RWPE2 (cell line): ENCODE results near the gene GPR183.

Source experiments
- ATAC-seq: fragments of 200-7000 bp; cut with Tn5 transposase; 3 replicates; pipeline ENCODE4 v1.9.1; 2021; ENCODE audit warnings: low read depth
- DNase-seq: peaks from one replicate; pipeline ENCODE4 v3.0.0-alpha.2; 2020; ENCODE audit warnings: low spot score
- H3K27ac ChIP-seq: fragments of 450-650 bp; 2 replicates; pipeline ENCODE4 v1.5.1; 2017; ENCODE audit warnings: mild to moderate bottlenecking; ENCODE audit not compliant: poor library complexity, severe bottlenecking
- H3K27me3 ChIP-seq: fragments of 250-450 bp; sonication (Bioruptor Pico); 2 replicates; pipeline ENCODE4 v1.5.1; 2021; ENCODE audit warnings: mild to moderate bottlenecking, moderate library complexity; ENCODE audit not compliant: insufficient read depth, poor library complexity, severe bottlenecking
- H3K36me3 ChIP-seq: fragments of 250-450 bp; sonication (Bioruptor Pico); 2 replicates; pipeline ENCODE4 v1.5.1; 2020; ENCODE audit warnings: low read depth, mild to moderate bottlenecking, moderate library complexity
- H3K4me1 ChIP-seq: fragments of 250-450 bp; sonication (Bioruptor Pico); 2 replicates; pipeline ENCODE4 v1.5.1; 2021; ENCODE audit warnings: mild to moderate bottlenecking, moderate library complexity; ENCODE audit not compliant: insufficient read depth, poor library complexity, severe bottlenecking
- H3K4me3 ChIP-seq: fragments of 250-450 bp; sonication (Bioruptor Pico); 2 replicates; pipeline ENCODE4 v1.5.1; 2021; ENCODE audit warnings: mild to moderate bottlenecking, moderate library complexity; ENCODE audit not compliant: severe bottlenecking
- H3K9me3 ChIP-seq: fragments of 250-450 bp; sonication (Bioruptor Pico); 2 replicates; pipeline ENCODE4 v1.5.1; 2021; ENCODE audit warnings: mild to moderate bottlenecking, moderate library complexity; ENCODE audit not compliant: severe bottlenecking
- TF ChIP-seq, protein P1 (sequence below): fragments of 450-650 bp; IDR thresholded peaks from one replicate; pipeline ENCODE4 v1.5.1; 2017; ENCODE audit warnings: mild to moderate bottlenecking, moderate library complexity; ENCODE audit not compliant: poor library complexity, severe bottlenecking

The GPR183 gene

DNA sequence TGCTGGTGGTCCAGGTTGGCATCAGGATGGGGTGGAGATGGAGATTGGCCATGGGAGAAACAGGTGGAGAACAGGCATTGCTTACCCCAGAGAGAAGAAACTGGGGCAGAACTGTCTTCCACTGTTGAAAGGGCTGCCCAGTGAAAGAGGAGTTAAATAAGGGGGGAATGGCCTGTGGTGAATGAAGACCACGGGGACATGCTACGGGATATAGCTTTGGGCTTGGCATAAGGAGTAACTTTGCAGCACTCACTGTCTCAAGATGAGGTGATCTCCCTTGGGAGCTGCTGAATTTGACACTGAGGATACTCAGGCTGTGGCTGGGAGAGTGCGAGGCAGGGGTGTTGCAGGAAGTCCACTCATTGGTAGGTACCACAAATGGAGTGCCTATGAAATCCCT lies 38.4 kb downstream of the GPR183 start:
- Histone ChIP-seq H3K27ac (no peak overlapping the region), H3K27me3 (no peaks in the 10 kb centered on the region), H3K4me1 (no peaks in the 10 kb centered on the region), H3K9me3 (no peaks in the 10 kb centered on the region), H3K36me3 (peaks cover 4% of the 10 kb centered on the region; the same call in 1 of the 2 replicates), H3K4me3 (no peak overlapping the region)
- TF ChIP-seq, protein P1, sequence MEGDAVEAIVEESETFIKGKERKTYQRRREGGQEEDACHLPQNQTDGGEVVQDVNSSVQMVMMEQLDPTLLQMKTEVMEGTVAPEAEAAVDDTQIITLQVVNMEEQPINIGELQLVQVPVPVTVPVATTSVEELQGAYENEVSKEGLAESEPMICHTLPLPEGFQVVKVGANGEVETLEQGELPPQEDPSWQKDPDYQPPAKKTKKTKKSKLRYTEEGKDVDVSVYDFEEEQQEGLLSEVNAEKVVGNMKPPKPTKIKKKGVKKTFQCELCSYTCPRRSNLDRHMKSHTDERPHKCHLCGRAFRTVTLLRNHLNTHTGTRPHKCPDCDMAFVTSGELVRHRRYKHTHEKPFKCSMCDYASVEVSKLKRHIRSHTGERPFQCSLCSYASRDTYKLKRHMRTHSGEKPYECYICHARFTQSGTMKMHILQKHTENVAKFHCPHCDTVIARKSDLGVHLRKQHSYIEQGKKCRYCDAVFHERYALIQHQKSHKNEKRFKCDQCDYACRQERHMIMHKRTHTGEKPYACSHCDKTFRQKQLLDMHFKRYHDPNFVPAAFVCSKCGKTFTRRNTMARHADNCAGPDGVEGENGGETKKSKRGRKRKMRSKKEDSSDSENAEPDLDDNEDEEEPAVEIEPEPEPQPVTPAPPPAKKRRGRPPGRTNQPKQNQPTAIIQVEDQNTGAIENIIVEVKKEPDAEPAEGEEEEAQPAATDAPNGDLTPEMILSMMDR, result no peak
- no peak for ATAC-seq
- no peak for DNase-seq

DNA sequence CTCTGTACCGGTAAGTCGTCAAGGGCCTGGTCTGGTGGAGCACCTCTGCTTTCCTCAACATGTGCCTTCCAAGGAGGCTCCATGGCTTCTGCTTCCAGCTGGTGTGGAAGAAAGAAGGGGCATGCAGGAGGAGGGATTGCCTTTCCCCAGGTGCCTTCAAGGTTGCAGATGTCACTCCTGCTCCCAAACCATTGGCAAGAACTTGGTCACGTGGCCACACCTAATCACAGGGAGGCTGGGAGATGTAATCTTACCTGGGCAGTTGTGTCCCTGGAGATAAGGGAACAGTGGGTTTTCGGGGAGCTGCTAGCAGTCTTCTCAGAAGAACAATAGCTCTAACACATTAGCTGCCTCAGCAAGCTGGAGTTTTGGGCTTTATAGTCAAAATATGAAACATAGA lies 39.3 kb downstream of the GPR183 start:
- Histone ChIP-seq H3K4me1 (no peaks in the 10 kb centered on the region), H3K4me3 (no peak overlapping the region), H3K36me3 (peaks cover 4% of the 10 kb centered on the region; the same call in 1 of the 2 replicates), H3K9me3 (no peaks in the 10 kb centered on the region), H3K27ac (no peak overlapping the region), H3K27me3 (no peaks in the 10 kb centered on the region)
- no peak for ATAC-seq
- TF ChIP-seq, protein P1, result no peak
- DNase-seq, result no peak

DNA sequence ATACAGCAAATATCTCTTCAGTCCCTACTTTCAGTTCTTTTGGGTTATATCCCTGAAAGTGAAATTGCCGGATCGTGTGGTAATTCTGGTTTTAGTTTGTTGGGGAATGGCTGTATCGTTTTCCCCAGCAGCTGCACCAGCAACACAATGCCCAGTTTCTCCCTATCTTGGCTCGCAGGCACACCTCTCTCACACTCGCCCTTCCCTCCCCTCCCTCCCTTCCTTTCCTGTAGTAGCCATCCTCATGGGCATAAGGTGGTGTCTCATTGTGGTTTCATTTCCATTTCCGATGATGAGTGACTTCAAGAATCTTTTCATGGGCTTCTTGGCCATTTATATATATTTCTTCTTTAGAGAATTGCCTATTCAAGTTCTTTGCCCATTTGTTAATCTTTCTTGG lies 40.4 kb downstream of the GPR183 start:
- Histone ChIP-seq H3K9me3 (no peaks in the 10 kb centered on the region), H3K36me3 (peaks cover 4% of the 10 kb centered on the region; the same call in 1 of the 2 replicates), H3K4me3 (no peak overlapping the region), H3K27ac (no peak overlapping the region), H3K4me1 (no peaks in the 10 kb centered on the region), H3K27me3 (no peaks in the 10 kb centered on the region)
- ATAC-seq (no peak), DNase-seq (no peak)
- TF ChIP-seq, protein P1, result no peak

DNA sequence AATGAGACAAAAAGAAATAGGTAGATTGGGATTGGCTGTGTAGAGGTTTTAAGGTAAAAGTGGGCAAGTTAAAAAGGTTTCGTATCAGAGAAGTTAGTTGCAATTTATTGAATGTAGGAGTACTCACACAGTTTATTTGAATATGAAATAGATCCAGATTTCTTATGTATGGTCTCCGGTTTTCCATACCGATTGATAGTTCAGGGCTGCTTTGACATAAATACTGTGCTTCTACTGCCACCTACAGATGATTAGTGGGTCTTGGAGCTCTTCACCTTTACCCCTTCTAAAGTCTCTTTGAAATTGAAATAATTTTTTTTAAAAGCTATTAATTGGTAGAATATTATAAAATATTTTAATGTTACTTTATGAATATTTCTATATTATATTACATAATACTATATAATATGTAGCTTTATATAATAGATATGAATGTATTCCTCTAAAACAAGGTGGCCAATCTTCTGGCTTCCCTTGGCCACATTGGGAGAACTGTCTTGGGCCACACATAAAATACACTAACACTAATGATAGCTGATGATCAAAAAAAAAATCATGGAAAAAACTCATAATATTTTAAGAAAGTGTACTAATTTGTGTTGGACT lies 41.3 kb downstream of the GPR183 start:
- ATAC-seq (peak; percentile 81; the same call in 2 of the 3 replicates), DNase-seq (no peak)

More for the DNA sequence above, 41.3 kb downstream of the GPR183 start:
- Histone ChIP-seq H3K27me3 (no peaks in the 10 kb centered on the region), H3K27ac (no peak overlapping the region), H3K9me3 (no peaks in the 10 kb centered on the region), H3K36me3 (peaks cover 4% of the 10 kb centered on the region; the same call in 1 of the 2 replicates), H3K4me1 (no peaks in the 10 kb centered on the region), H3K4me3 (no peak overlapping the region)
- TF ChIP-seq, protein P1, result peak; percentile 67
